ENCODE measurements around the gene TRIM32. TPM values are rescaled to one million over a fixed set of nuclear protein-coding genes. Genes with fewer than 3 reads are reported as not detected.

Gene TRIM32
- total and polyA plus RNA-seq, 7 donors: 2.8 to 16.1 (median 11.9) TPM

GRCh38 chr9:116697362-116697761 lies 10.3 kb downstream of the TRIM32 start:
- Histone ChIP-seq H3K4me1 (peaks cover 0 to 24% (median 19%) of the 10 kb centered on the region in 4 donors), H3K4me3 (no peak overlapping the region), H3K9me3 (no peaks in the 10 kb centered on the region), H3K27ac (no peak overlapping the region), H3K36me3 (peaks cover 17 to 30% (median 25%) of the 10 kb centered on the region in 4 donors), H3K27me3 (no peaks in the 10 kb centered on the region)
- no peak for DNase-seq
- TF ChIP-seq EP300 (IDR thresholded peaks at IDR 0.05) (no peak), POLR2AphosphoS5 (IDR thresholded peaks at IDR 0.05) (no peak), CTCF (IDR thresholded peaks at IDR 0.05) (no peak), POLR2A (IDR thresholded peaks at IDR 0.05) (no peak)
- intact Hi-C loops (cut with DNase I): no loop called here
- 30 to 67% methylated on average over 1 of the region's 1 CpG for WGBS, 2 donors

GRCh38 chr9:116697887-116698286 lies 10.8 kb downstream of the TRIM32 start:
- WGBS, 2 donors: 98% methylated on average over 16 of the region's 16 CpGs
- no peaks in the 10 kb centered on the region for H3K9me3 ChIP-seq

GRCh38 chr9:116700279-116700678 lies 13.2 kb downstream of the TRIM32 start:
- Histone ChIP-seq H3K9me3 (no peaks in the 10 kb centered on the region), H3K36me3 (peaks cover 17 to 30% (median 25%) of the 10 kb centered on the region in 4 donors), H3K27ac (no peak overlapping the region), H3K4me1 (peaks cover 0 to 4% (median 0%) of the 10 kb centered on the region in 4 donors), H3K4me3 (no peak overlapping the region), H3K27me3 (no peaks in the 10 kb centered on the region)
- no peak for TF ChIP-seq POLR2A (IDR thresholded peaks at IDR 0.05)
- no peak for TF ChIP-seq POLR2AphosphoS5 (IDR thresholded peaks at IDR 0.05)
- no peak for TF ChIP-seq EP300 (IDR thresholded peaks at IDR 0.05)
- TF ChIP-seq CTCF (IDR thresholded peaks at IDR 0.05): no peak
- DNase-seq: no peak
- intact Hi-C loops (cut with DNase I): no loop called here
- WGBS, 2 donors: 94 to 97% methylated on average over 1 of the region's 1 CpG

More at GRCh38 chr9:116697887-116698286, 10.8 kb downstream of the TRIM32 start:
- Histone ChIP-seq H3K27me3 (no peaks in the 10 kb centered on the region), H3K36me3 (peaks cover 17 to 30% (median 25%) of the 10 kb centered on the region in 4 donors), H3K4me3 (no peak overlapping the region), H3K27ac (no peak overlapping the region), H3K4me1 (peaks cover 0 to 19% (median 15%) of the 10 kb centered on the region in 4 donors)
- intact Hi-C loops (cut with DNase I): no loop called here
- no peak for DNase-seq
- TF ChIP-seq EP300 (IDR thresholded peaks at IDR 0.05): no peak

- TF ChIP-seq CTCF (IDR thresholded peaks at IDR 0.05) (no peak), POLR2AphosphoS5 (IDR thresholded peaks at IDR 0.05) (no peak), EP300 (IDR thresholded peaks at IDR 0.05) (no peak), POLR2A (IDR thresholded peaks at IDR 0.05) (no peak)
- Histone ChIP-seq H3K36me3 (peaks cover 17 to 30% (median 25%) of the 10 kb centered on the region in 4 donors), H3K4me1 (peaks cover 0 to 12% (median 4%) of the 10 kb centered on the region in 4 donors), H3K4me3 (no peak overlapping the region), H3K27ac (no peak overlapping the region), H3K9me3 (no peaks in the 10 kb centered on the region), H3K27me3 (no peaks in the 10 kb centered on the region)
- DNase-seq: no peak
- intact Hi-C loops (cut with DNase I): no loop called here
- 26 to 64% methylated on average over 2 of the region's 2 CpGs for WGBS, 2 donors
Measured at GRCh38 chr9:116700882-116701865, 14.1 kb downstream of the TRIM32 start.

- WGBS, 2 donors: 62 to 77% methylated on average over 2 of the region's 2 CpGs
- no peaks in the 10 kb centered on the region for H3K9me3 ChIP-seq
- TF ChIP-seq POLR2A (IDR thresholded peaks at IDR 0.05) (no peak), CTCF (IDR thresholded peaks at IDR 0.05) (no peak), POLR2AphosphoS5 (IDR thresholded peaks at IDR 0.05) (no peak), EP300 (IDR thresholded peaks at IDR 0.05) (no peak)
- H3K27ac ChIP-seq: no peak overlapping the region
- intact Hi-C loops (cut with DNase I): no loop called here
- H3K27me3 ChIP-seq: no peaks in the 10 kb centered on the region
- peaks cover 17 to 30% (median 25%) of the 10 kb centered on the region in 4 donors for H3K36me3 ChIP-seq
- H3K4me3 ChIP-seq: no peak overlapping the region
- H3K4me1 ChIP-seq: peaks cover 0 to 12% (median 5%) of the 10 kb centered on the region in 4 donors
- no peak for DNase-seq
Measured at GRCh38 chr9:116701940-116702642, 15.0 kb downstream of the TRIM32 start.

Data from sigmoid colon (tissue), 7 donors.